GM19372 (cell line): ENCODE data around the gene GALNT12.

Experiments used
- ATAC-seq: cut with Tn5 transposase; IDR thresholded peaks from one replicate; pipeline ENCODE4 v1.9.1; 2021; ENCODE audit warnings: mild to moderate bottlenecking, low read depth, moderate library complexity; ENCODE audit not compliant: unreplicated experiment

Gene GALNT12

GRCh38 chr9:98894761-98895160 is 87.3 kb downstream of the GALNT12 start:
- no peak for ATAC-seq

GRCh38 chr9:98896632-98897031 is 89.2 kb downstream of the GALNT12 start:
- no peak for ATAC-seq

- ATAC-seq: no peak
Observed at GRCh38 chr9:98897745-98898144, 90.3 kb downstream of the GALNT12 start.

GRCh38 chr9:98899408-98900056 is 92.1 kb downstream of the GALNT12 start:
- ATAC-seq: no peak
